ENCODE results near the gene NFIB.
A peak's percentile ranks its signal among the peaks of the same experiment; 100 is the strongest.

The NFIB gene

GRCh38 chr9:14242150-14242805 lies 71.7 kb downstream of the NFIB start:
- no peak for DNase-seq (ENCODE audit: low spot score)

DNA sequence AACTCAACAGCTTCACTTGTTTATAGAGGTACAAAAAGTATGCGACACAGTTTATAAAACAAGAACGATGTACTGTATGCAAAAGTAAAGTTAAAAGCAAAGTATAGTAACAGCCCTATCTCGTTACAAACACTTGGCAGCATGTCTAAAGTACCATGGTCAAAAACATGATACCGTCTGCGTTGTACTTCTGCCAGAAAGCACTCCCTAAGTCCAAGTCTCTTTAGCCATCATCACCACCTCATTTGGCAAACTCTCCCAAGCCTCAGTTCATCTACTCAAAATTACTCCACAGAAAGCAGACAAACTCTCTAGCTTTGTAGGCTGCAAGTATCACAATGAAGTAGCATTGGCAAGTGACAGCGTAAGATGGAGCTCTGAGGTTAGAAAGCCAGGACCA lies 73.4 kb downstream of the NFIB start:
- DNase-seq (ENCODE audit: low spot score), result no peak

GRCh38 chr9:14238518-14238917 lies 75.4 kb downstream of the NFIB start:
- DNase-seq (ENCODE audit: low spot score), result peak; percentile 12

GRCh38 chr9:14238079-14238478 lies 75.9 kb downstream of the NFIB start:
- no peak for DNase-seq (ENCODE audit: low spot score)

DNA sequence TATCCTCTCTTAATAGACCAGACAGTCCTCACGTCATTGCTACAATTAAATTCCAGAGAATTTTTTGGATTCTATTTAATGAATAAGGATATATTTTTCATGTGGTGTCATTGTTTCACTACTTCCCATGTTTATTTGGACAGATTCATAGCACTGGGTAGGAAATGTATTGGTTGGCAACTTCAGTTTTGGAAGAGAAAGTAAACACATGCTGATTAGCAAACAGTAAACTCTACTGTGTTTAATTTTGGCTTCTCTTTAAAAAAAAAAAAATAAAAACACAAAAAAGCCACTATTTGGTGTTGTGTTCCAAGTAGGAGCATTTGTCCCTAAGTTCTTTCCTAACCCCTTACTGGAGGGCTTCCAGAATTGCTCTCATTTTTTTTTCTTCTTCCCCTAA lies 77.3 kb downstream of the NFIB start:
- DNase-seq (ENCODE audit: low spot score), result peak; percentile 11

DNA sequence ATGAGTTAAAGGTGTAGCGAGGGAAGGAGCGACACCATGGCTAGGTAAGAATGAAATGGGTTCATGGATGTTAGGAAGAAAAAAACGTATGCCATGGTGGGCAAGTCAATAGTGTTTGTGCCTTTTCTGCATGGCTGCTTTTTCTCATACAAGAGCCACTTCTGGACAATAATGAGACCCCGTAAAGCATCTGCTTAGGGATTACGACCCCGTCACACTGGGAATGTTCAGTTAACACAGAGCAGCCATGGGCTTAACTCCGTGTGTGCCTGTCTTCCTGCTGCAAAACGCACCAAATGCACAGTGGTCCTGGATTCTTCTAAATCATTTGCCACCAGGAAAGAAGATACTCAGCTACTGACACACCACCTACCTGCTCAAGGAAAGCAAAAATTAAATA lies 81.8 kb downstream of the NFIB start:
- DNase-seq (ENCODE audit: low spot score), result no peak

- no peak for DNase-seq (ENCODE audit: low spot score)
Observed at GRCh38 chr9:14231196-14231990, 82.5 kb downstream of the NFIB start.

DNA sequence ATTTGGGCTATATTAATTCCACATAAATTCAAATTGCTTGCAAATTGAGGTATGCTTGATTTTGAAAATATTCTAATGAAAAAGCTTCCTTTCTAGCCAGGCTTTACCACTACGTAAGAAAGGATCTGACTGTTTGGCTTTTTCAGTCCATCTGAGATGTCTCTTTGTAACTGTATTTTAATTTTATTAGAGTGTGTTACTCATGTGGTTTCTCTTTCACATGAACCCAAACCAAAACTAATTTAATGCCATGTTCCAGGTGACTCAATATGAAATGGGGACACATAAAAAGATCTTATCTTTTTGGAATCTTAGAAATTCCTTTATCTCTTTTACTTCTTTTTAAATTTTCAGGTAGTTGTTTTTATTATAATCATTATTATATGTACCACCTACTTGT lies 85.3 kb downstream of the NFIB start:
- DNase-seq (ENCODE audit: low spot score), result no peak

GRCh38 chr9:14226855-14227532 lies 86.9 kb downstream of the NFIB start:
- no peak for DNase-seq (ENCODE audit: low spot score)

DNA sequence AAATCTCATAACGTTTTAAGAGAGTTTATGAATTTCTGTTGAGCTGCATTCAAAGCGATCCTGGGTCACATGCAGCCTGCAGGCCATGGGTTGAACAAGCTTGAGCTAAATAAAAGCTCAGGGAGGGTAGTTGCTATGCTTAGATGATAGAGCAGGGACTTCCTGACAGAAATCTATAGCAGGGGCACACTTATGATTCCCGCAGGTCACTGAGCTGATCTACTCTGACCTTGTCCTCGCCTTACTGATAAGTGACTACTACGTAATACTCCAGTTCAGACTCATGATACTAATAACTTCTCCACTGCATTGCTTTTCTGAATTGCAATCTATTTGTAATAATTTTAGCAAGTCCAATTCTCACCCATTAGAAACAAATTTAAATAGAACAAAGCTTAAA lies 90.9 kb downstream of the NFIB start:
- no peak for DNase-seq (ENCODE audit: low spot score)

GRCh38 chr9:14222149-14222835 lies 91.6 kb downstream of the NFIB start:
- no peak for DNase-seq (ENCODE audit: low spot score)

GRCh38 chr9:14221558-14221957 lies 92.4 kb downstream of the NFIB start:
- no peak for DNase-seq (ENCODE audit: low spot score)

GRCh38 chr9:14221119-14221518 lies 92.8 kb downstream of the NFIB start:
- DNase-seq (ENCODE audit: low spot score), result no peak

DNA sequence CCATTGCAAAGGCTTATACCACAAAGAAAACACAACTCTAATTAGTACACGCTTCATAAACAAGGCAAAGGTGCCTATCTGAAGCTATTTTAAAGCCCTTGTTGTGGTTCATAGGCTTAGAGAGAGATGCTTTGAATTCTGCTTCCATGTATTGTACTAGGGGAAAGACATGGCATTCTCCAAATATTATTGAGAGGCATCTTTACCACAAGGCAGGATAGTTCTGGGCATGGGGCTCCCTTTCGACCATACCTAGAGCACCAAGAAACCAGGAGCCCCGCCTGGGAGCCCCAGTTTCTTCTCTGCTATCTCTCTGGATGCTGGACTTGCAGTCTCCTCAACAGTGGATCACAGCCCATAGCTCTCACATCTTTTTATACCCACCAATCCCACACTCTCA lies 93.7 kb downstream of the NFIB start:
- no peak for DNase-seq (ENCODE audit: low spot score)

DNA sequence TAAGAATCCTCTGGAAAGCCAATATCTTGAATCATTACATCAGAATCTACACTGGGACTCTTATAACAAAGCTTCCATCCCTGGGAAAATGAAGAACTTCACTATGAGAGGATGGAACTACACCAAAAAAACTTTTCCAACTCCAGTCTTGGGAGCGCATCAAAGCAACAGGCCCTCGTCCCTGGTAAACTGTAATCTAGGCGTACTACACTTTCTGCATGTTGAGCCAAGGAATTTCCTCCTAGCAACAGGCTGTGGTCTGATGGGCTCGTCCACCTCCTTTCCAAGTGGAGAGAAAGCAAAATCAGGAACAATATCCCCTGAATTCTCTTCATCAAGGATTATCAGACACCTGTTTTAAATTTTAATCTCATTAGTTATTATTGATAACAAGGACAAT lies 94.1 kb downstream of the NFIB start:
- DNase-seq (ENCODE audit: low spot score), result no peak

GRCh38 chr9:14218253-14218652 lies 95.7 kb downstream of the NFIB start:
- DNase-seq (ENCODE audit: low spot score), result no peak

- DNase-seq (ENCODE audit: low spot score), result no peak
Observed at GRCh38 chr9:14216612-14217194, 97.2 kb downstream of the NFIB start.

DNA sequence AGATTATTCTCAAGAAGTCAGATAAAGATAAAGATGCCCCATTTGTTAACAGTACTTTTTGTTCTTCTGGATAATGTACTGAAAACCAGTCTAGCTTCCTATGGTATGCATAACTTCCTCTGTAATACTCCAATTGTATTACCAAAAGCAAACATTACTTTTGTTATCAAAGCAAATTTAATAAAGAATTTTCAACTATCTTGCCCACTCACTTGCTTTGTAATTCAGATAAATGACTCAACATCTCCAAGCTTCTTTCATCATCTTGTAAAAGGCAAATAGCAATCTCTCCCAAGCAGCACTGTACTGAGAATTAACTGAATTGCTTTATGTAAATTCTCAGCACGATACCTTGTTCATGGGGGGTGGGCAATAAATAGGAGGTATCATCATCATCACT lies 98.3 kb downstream of the NFIB start:
- no peak for DNase-seq (ENCODE audit: low spot score)

DNA sequence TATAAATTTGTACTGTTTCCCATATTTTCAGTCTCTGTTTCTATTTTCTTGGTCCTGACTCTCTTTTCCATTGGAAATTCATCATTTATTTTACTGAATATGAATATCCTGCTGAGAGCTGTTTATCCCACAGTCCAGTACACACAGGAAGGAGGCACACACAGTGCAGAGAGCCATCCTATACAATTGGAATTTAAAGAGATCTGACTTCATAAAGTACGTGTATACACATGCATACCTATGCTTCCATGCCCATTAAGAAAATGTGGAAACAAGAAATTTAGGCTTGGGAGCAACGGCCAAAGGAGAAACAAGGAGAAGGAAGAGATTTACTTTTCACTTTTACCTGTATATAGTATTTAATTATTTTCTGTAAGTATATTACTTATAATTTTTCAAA lies 99.2 kb downstream of the NFIB start:
- no peak for DNase-seq (ENCODE audit: low spot score)

GRCh38 chr9:14214065-14214684 lies 99.8 kb downstream of the NFIB start:
- no peak for DNase-seq (ENCODE audit: low spot score)

DNA sequence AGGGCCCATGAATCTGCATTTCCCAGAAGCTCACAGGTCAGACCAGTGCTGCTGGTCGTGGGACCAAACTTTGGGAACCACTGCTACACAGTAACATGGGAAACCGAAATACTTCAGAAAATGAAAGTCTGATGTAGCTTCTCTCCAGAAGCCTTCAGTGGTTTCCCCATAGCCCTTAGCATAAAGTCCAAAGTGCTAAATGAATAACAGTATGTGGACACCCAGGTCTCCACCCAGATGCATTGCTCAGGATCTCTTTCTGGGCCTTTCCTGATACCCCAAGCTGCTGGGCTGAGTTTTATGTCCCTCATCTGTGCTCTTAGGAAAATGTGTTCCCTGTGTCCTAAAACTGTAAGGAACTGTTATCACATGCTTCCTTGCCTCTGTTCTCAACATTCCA lies 100.4 kb downstream of the NFIB start:
- no peak for DNase-seq (ENCODE audit: low spot score)
